Testis (tissue), 3 donors: Measurements from ENCODE around the gene CCDC74A. TPM values are rescaled to one million over a fixed set of nuclear protein-coding genes. Genes with fewer than 3 reads are reported as not detected.
"Not testable (repeated sequence)": the region's sequence is repeated elsewhere in the genome, so short reads cannot be mapped to it uniquely, and the experiment has no call there.

Experiments used
- DNase-seq: peaks from one replicate; pipeline ENCODE4 v3.0.0-alpha.2; 2019
- H3K27ac ChIP-seq, 2 donors: fragments of 200-600 bp; sonication (generic); one replicate each; pipeline ENCODE4 v1.5.1; 2019
- H3K27me3 ChIP-seq: fragments of 200-600 bp; sonication (generic); one replicate; pipeline ENCODE4 v1.5.1; 2019
- H3K36me3 ChIP-seq: fragments of 200-600 bp; sonication (generic); one replicate; pipeline ENCODE4 v1.5.1; 2017; ENCODE audit warnings: low read depth; ENCODE audit errors: missing control alignments
- H3K4me1 ChIP-seq: fragments of 200-600 bp; sonication (generic); one replicate; pipeline ENCODE4 v1.5.1; 2019
- H3K4me3 ChIP-seq, 2 donors: fragments of 200-600 bp; sonication (generic); one replicate each; pipeline ENCODE4 v1.5.1; 2017 to 2019
- H3K9me3 ChIP-seq: fragments of 200-600 bp; sonication (generic); one replicate; pipeline ENCODE4 v1.5.1; 2017
- CTCF ChIP-seq, 3 experiments: fragments of 450-650 bp in 2 of 3; fragments of 200-600 bp in 1 of 3; sonication (generic) in 1 of 3; IDR thresholded peaks; one replicate each; pipeline ENCODE4 v1.5.1; 2016 to 2019; ENCODE audit warnings: antibody characterized with exemption in 3 of 3, mild to moderate bottlenecking in 2 of 3, moderate library complexity in 1 of 3
- POLR2A ChIP-seq: fragments of 450-650 bp; IDR thresholded peaks from one replicate; pipeline ENCODE4 v1.6.1; 2017; ENCODE audit warnings: antibody characterized with exemption, mild to moderate bottlenecking, moderate library complexity
- WGBS, 2 donors: methylation state at CpG; one replicate each; pipeline ENCODE4 v1.1.5; 2018; 5-methylcytosine and 5-hydroxymethylcytosine counted together
- intact Hi-C: fragments of 100-400 bp; cut with DNase I; formaldehyde crosslinking; loops from one replicate; pipeline ENCODE4 v1.15.1; 2023; ENCODE audit warnings: low total_unique reads
- polyA plus RNA-seq: library from polyadenylated mRNA; stranded (reverse); fragments of 350-450 nt; fragmentation: Illumina TruSeq; extraction: RNeasy Lipid Tissue Mini Kit (QIAGEN cat#74804); gene quantifications from one replicate; pipeline ENCODE4 v1.2.3, GENCODE V29; 2014; ENCODE audit warnings: low read depth, low replicate concordance; ENCODE audit not compliant: insufficient read depth
- total RNA-seq, 2 donors: library from RNA; depleted of rRNA; stranded (reverse); fragments of >200 nt; gene quantifications; one replicate each; pipeline ENCODE4 v1.2.3, GENCODE V29; 2016

CCDC74A gene
- total and polyA plus RNA-seq, 3 donors from 2014 or later: 124 to 176 (median 165) TPM

DNA sequence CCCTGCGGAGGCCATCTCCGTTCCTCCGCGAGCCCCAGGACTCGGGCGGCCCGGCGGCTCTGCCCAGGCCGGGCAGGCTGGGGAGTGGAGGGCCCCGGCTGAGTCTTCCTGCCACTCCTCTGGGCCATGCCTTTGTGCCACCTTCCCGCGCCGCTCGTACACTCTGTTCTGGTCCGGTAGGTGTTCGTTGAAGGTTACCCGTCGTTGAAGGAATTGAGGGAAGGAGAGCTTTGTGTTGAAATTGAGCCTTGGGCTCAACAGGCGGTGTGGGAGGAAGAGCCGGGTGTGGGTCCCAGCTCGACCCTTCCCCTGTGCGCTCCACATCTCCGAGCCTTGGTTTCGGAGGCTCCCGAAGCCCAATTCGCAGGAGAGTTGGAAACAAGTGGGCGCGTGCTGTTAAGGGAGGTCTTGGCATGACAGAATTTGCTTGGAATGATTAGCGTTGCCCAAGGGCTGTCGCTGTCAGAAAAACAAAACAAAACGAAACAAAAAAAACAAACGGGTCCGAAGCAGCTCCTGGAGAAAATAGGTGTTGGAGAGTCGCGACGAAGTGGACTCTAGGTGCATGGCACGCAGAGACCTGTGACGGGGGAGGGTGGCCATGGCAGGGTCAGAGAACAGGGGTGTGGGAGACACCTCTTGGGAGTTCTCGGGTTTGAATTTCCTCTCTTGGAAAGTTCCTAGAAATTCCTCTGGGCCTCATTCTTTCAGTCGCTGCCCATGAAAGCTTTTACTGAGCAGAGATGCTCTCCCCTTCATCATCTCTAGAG, 34.3 kb upstream of the CCDC74A start:
- H3K27me3 ChIP-seq: no peaks in the 10 kb centered on the region
- intact Hi-C loops: no loop called here
- peak overlapping the region; percentile 83 to 96 for H3K4me3 ChIP-seq
- H3K9me3 ChIP-seq: no peaks in the 10 kb centered on the region
- no peaks in the 10 kb centered on the region for H3K36me3 ChIP-seq
- 0 to 1% methylated on average over 31 to 34 of the region's 40 CpGs for WGBS, 2 donors
- peak overlapping the region; percentile 92 to 95 for H3K27ac ChIP-seq
- DNase-seq: no peak
- TF ChIP-seq POLR2A: no peak
- no peak for TF ChIP-seq CTCF (IDR thresholded peaks at IDR 0.05)
- peaks cover 14% of the 10 kb centered on the region for H3K4me1 ChIP-seq

DNA sequence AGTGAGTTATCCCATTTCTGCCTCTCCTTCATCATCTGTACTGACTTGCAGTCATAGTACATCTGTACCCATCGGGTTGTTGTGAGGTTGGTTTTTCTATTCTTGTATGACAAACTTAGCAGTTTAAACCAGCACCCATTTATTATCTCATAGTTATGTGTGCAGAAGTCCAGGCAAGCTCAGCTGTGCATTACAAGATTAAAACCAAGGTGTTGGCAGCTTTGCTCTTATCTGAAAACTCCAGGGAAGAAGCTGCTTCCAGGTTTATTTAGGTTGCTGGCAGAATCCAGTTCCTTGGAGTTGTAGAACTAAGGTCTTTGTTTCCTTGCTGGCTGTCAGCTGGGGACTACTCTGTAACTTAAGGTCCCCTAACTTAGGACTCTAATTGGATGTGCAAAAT, 32.2 kb upstream of the CCDC74A start:
- H3K4me3 ChIP-seq, intact Hi-C loops, DNase-seq, H3K36me3 ChIP-seq, H3K9me3 ChIP-seq, H3K27ac ChIP-seq, H3K27me3 ChIP-seq: not testable (repeated sequence)
- peaks cover 14% of the 10 kb centered on the region for H3K4me1 ChIP-seq
- 76 to 87% methylated on average over 1 of the region's 1 CpG for WGBS, 2 donors

DNA sequence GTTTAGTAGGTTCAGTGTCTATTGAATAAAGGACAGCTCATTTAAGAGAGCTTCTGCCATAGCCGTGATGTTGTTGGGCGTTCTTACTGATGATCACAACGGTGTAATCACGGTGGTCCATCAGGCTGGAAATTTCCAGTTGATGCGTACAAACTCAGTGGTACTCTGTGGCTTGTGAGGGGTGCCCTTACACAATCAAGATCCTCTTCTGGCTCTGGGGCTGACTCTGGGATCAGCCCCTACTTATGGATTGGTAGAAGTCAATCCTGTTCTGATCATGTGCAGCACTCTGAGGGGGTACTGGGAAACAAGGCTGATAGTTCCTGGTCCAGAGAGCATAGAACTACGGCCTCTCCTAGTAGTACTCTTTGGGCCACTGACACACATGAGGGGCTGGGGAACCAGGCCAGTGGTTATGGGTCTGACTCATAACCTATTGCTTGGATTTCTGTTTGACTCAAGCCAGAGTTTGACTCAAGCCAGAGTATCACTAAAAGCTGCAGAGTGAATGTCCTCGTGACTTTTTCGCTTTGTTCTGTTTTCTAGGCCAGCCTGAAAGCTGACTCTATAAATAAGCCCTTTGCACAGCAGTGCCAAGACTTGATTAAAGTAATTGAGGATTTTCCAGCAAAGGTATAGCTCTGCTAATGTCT, 29.2 kb upstream of the CCDC74A start:
- WGBS, 2 donors: 77 to 91% methylated on average over 7 to 8 of the region's 8 CpGs

GRCh38 chr2:131503587-131503986, 24.1 kb upstream of the CCDC74A start:
- H3K9me3 ChIP-seq, H3K36me3 ChIP-seq, H3K27ac ChIP-seq, H3K4me1 ChIP-seq, H3K4me3 ChIP-seq, H3K27me3 ChIP-seq, DNase-seq, intact Hi-C loops: not testable (repeated sequence)
- 94 to 100% methylated on average over 3 to 4 of the region's 4 CpGs for WGBS, 2 donors

More for the DNA sequence above, 29.2 kb upstream of the CCDC74A start:
- H3K27me3 ChIP-seq, H3K36me3 ChIP-seq, H3K4me1 ChIP-seq, H3K9me3 ChIP-seq, H3K27ac ChIP-seq, DNase-seq, intact Hi-C loops, H3K4me3 ChIP-seq: not testable (repeated sequence)

GRCh38 chr2:131504082-131504750, 23.5 kb upstream of the CCDC74A start:
- H3K9me3 ChIP-seq, H3K4me1 ChIP-seq, H3K27ac ChIP-seq, H3K36me3 ChIP-seq, DNase-seq, H3K27me3 ChIP-seq, intact Hi-C loops, H3K4me3 ChIP-seq: not testable (repeated sequence)
- WGBS, 2 donors: 84 to 90% methylated on average over 6 to 7 of the region's 7 CpGs

DNA sequence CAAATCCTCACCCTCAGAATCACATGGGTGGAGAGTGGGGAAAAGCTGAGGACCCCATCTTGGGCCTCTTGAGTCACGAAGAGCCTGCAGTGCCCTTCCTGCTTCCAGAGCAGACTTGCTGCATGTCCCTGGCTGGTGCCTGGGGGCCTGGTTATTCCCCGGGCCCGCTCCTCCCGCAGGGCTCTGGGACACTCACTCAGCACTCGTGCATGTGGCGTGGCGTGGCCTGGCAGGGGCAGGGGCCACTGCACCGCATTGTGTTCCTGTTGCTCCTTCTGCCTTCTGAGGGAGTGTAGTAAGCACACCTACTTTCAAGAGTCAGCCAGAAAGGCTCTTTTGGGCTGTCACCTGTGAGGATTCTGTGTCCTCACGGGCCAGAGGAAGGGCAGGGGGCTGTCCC, 18.1 kb upstream of the CCDC74A start:
- H3K9me3 ChIP-seq: no peaks in the 10 kb centered on the region
- no peak overlapping the region for H3K4me3 ChIP-seq
- no peak for DNase-seq
- no peak for TF ChIP-seq CTCF (IDR thresholded peaks at IDR 0.05)
- no peak for TF ChIP-seq POLR2A
- intact Hi-C loops: no loop called here
- H3K36me3 ChIP-seq: no peaks in the 10 kb centered on the region
- no peak overlapping the region for H3K27ac ChIP-seq
- no peaks in the 10 kb centered on the region for H3K27me3 ChIP-seq
- no peaks in the 10 kb centered on the region for H3K4me1 ChIP-seq
- 97% methylated on average over 6 to 9 of the region's 9 CpGs for WGBS, 2 donors

GRCh38 chr2:131511291-131511968, 16.3 kb upstream of the CCDC74A start:
- H3K9me3 ChIP-seq, H3K27me3 ChIP-seq, H3K27ac ChIP-seq, H3K4me3 ChIP-seq, H3K36me3 ChIP-seq, DNase-seq, H3K4me1 ChIP-seq, intact Hi-C loops: not testable (repeated sequence)
- 78 to 83% methylated on average over 21 to 22 of the region's 22 CpGs for WGBS, 2 donors

DNA sequence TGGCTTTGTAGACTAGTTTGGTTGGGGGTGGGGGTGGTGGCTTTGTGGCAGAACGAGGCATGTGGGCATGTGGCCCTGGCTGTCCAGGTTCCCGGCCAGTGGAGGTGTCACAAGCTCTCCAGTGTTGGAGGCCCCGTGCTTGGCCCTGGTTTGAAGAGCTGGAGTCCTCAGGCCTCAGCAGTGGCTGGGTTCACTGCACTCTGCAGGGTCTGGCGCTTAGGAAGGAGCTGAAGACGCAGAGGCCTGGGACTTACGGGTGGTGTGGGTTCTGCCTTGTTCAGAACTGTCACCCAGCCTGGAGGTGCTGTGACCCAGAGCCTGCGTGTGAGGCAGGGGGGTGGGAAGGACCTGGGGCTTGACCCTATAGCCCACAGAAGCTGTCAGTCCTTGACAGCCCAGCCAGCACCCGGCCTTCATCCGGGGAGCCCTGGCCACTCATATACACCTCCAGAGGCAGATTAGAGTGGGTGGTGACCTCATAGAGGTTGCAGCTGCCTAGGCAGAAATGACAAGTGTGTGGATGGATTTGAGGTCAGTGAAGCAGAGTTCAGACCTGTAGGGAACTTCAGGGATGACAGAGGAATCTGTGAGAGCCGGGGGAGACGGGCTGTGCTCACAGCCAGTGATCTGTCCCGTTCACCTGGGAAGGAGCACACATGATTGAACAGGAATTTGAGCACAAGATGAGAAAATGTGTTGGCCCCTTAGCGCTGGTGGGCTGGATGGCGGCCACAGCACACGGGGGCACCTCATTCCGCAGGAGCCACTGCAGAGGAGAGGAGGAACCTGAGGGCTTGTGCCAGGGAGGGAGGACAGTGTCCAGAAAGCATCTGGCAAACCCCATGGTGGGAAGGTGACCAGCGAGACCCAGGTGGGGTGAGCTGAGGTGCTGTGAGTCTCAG, 15.5 kb upstream of the CCDC74A start:
- H3K27ac ChIP-seq, H3K36me3 ChIP-seq, DNase-seq, H3K4me3 ChIP-seq, intact Hi-C loops, H3K9me3 ChIP-seq, H3K27me3 ChIP-seq, H3K4me1 ChIP-seq: not testable (repeated sequence)
- WGBS, 2 donors: 69 to 90% methylated on average over 9 to 14 of the region's 17 CpGs
